Hepatocyte (in vitro differentiated cells): ENCODE data around the gene REPS2.

Experiments
- CTCF ChIP-seq: fragments of 200-600 bp; sonication (generic); IDR thresholded peaks from 2 replicates; pipeline ENCODE4 v1.5.1; 2016; ENCODE audit warnings: antibody characterized with exemption, mild to moderate bottlenecking; ENCODE audit not compliant: poor library complexity
- EZH2 ChIP-seq: fragments of 200-600 bp; sonication (generic); IDR thresholded peaks from 2 replicates; pipeline ENCODE4 v1.6.1; 2016; ENCODE audit warnings: antibody characterized with exemption, mild to moderate bottlenecking, borderline replicate concordance

- TF ChIP-seq CTCF (no peak), EZH2 (no peak)
These were observed 609 bp downstream of the REPS2 start for GRCh38 chrX:16946971-16947562.
